Loucy (cell line): Measurements from ENCODE around the gene CCBE1.

Source experiments
- H2AFZ ChIP-seq: fragments of 200-600 bp; sonication (generic); 2 replicates; pipeline ENCODE4 v1.6.0; 2016; ENCODE audit warnings: antibody characterized with exemption, mild to moderate bottlenecking, low read length, moderate library complexity
- H3F3A ChIP-seq: fragments of 200-600 bp; 2 replicates; pipeline ENCODE4 v1.6.0; 2016; ENCODE audit warnings: antibody characterized with exemption, low read depth, mild to moderate bottlenecking
- H3K27me3 ChIP-seq: fragments of 200-600 bp; sonication (generic); 2 replicates; pipeline ENCODE4 v1.6.1; 2014; ENCODE audit warnings: low read length, mild to moderate bottlenecking; ENCODE audit not compliant: insufficient read depth, poor library complexity, severe bottlenecking
- H3K36me3 ChIP-seq: fragments of 200-600 bp; sonication (generic); 2 replicates; pipeline ENCODE4 v1.6.1; 2016; ENCODE audit warnings: low read length; ENCODE audit not compliant: insufficient read depth
- H3K4me1 ChIP-seq: fragments of 200-600 bp; sonication (generic); 2 replicates; pipeline ENCODE4 v1.5.1; 2014; ENCODE audit warnings: low read length, mild to moderate bottlenecking; ENCODE audit not compliant: insufficient read depth, poor library complexity, severe bottlenecking
- H3K4me2 ChIP-seq: fragments of 200-600 bp; sonication (generic); 2 replicates; pipeline ENCODE4 v1.6.0; 2014; ENCODE audit warnings: antibody characterized with exemption, low read length, low read depth, mild to moderate bottlenecking; ENCODE audit not compliant: poor library complexity, severe bottlenecking
- H3K4me3 ChIP-seq: fragments of 200-600 bp; sonication (generic); 2 replicates; pipeline ENCODE4 v1.5.1; 2014; ENCODE audit warnings: low read length, mild to moderate bottlenecking, mixed read lengths; ENCODE audit not compliant: poor library complexity, severe bottlenecking
- H3K79me2 ChIP-seq: fragments of 200-600 bp; sonication (generic); 2 replicates; pipeline ENCODE4 v1.6.1; 2014; ENCODE audit warnings: low read length; ENCODE audit not compliant: insufficient read depth
- H3K9ac ChIP-seq: fragments of 200-600 bp; sonication (generic); 2 replicates; pipeline ENCODE4 v1.6.0; 2014; ENCODE audit warnings: mild to moderate bottlenecking, low read depth, low read length, moderate library complexity; ENCODE audit not compliant: poor library complexity, severe bottlenecking
- H3K9me2 ChIP-seq: fragments of 200-600 bp; sonication (generic); replicated peaks from 2 replicates; pipeline ENCODE4 v1.6.1; 2016; ENCODE audit warnings: low read depth, low read length, mixed read lengths
- H3K9me3 ChIP-seq: fragments of 200-600 bp; sonication (generic); 2 replicates; pipeline ENCODE4 v1.6.1; 2014; ENCODE audit warnings: mild to moderate bottlenecking, antibody characterized with exemption, low read length, low read depth; ENCODE audit not compliant: insufficient read depth
- H4K20me1 ChIP-seq: fragments of 200-600 bp; sonication (generic); 2 replicates; pipeline ENCODE4 v1.6.0; 2014; ENCODE audit warnings: antibody characterized with exemption, low read length, mild to moderate bottlenecking; ENCODE audit not compliant: insufficient read depth, poor library complexity, severe bottlenecking
- CTCF ChIP-seq: fragments of 200-600 bp; sonication (generic); conservative IDR thresholded peaks from 2 replicates; pipeline ENCODE4 v1.5.1; 2014; ENCODE audit warnings: mild to moderate bottlenecking, antibody characterized with exemption, low read length
- EZH2phosphoT487 ChIP-seq: fragments of 200-600 bp; IDR thresholded peaks from 2 replicates; pipeline ENCODE4 v1.6.1; 2018; ENCODE audit warnings: antibody characterized with exemption, mild to moderate bottlenecking, moderate library complexity, borderline replicate concordance

CCBE1 gene

DNA sequence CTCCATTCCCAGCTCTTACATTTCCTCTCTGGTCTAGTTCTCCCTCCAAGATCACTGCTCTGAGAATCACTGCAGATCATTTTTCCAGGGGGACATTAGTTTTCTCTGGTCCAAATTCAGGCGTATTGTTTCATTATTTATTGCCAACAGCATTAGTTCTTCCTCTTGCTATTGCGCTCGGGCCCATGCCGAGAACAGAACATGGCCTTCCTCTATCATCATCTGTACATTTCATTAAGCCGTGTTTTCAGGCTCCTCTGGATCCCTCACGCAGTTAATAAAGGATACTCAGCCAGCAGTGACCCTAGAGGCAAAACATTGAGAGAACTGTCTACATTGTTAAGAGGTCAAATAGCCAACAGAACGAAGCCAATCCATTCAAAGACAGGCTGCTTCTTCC, 63.9 kb downstream of the CCBE1 start:
- Histone ChIP-seq H3K4me2 (no peak overlapping the region), H3K9ac (no peak overlapping the region), H2AFZ (no peak overlapping the region), H3F3A (no peaks in the 10 kb centered on the region), H3K27me3 (no peaks in the 10 kb centered on the region), H3K36me3 (no peaks in the 10 kb centered on the region), H3K9me3 (no peaks in the 10 kb centered on the region), H3K4me1 (no peaks in the 10 kb centered on the region), H3K79me2 (no peaks in the 10 kb centered on the region), H3K4me3 (no peak overlapping the region), H3K9me2 (no peaks in the 10 kb centered on the region), H4K20me1 (no peaks in the 10 kb centered on the region)
- no peak for TF ChIP-seq CTCF
- TF ChIP-seq EZH2phosphoT487: no peak

DNA sequence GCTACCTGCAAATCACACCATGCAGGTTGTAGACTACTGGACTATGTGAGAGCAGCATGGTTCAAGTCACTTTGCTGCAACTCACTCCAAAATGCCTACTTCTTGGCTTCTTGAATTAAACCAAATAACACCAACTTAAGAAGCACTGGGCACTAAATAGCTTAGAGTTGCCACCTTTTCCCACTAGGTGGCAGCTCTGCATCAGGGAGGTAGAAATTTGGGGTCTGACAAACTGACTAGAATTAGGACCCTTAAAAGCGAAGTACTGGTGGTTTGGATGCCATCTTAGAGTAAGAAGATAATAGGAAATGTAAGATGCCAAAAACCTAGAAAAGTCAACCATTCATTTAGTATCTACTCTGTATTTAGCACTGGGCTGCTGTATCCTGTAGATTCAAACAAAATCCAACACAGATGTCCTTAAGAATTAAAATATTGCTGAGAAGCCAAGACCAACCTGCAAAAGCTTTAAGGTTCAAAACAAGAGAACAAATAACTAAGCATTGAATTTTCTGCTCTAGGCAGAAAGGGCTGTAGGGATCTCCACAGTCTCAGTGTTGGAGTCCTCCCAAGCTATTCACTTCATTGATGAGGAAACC, 65.5 kb downstream of the CCBE1 start:
- no peaks in the 10 kb centered on the region for H3K79me2 ChIP-seq
- no peaks in the 10 kb centered on the region for H3K9me2 ChIP-seq
- no peak overlapping the region for H2AFZ ChIP-seq
- H3F3A ChIP-seq: no peaks in the 10 kb centered on the region
- H3K9me3 ChIP-seq: no peaks in the 10 kb centered on the region
- H3K4me2 ChIP-seq: no peak overlapping the region
- no peaks in the 10 kb centered on the region for H4K20me1 ChIP-seq
- no peaks in the 10 kb centered on the region for H3K4me1 ChIP-seq
- no peak overlapping the region for H3K4me3 ChIP-seq
- no peaks in the 10 kb centered on the region for H3K36me3 ChIP-seq
- no peak overlapping the region for H3K9ac ChIP-seq
- H3K27me3 ChIP-seq: no peaks in the 10 kb centered on the region
- TF ChIP-seq EZH2phosphoT487: no peak
- peak; percentile 89 for TF ChIP-seq CTCF

- Histone ChIP-seq H2AFZ (no peak overlapping the region), H3K9me2 (no peaks in the 10 kb centered on the region), H3K27me3 (no peaks in the 10 kb centered on the region), H3K4me3 (no peak overlapping the region), H3K9ac (no peak overlapping the region), H3K9me3 (no peaks in the 10 kb centered on the region), H3F3A (no peaks in the 10 kb centered on the region), H3K79me2 (no peaks in the 10 kb centered on the region), H3K4me1 (no peaks in the 10 kb centered on the region), H3K4me2 (no peak overlapping the region), H4K20me1 (no peaks in the 10 kb centered on the region), H3K36me3 (no peaks in the 10 kb centered on the region)
- no peak for TF ChIP-seq CTCF
- no peak for TF ChIP-seq EZH2phosphoT487
These were observed 67.3 kb downstream of the CCBE1 start for GRCh38 chr18:59629894-59630293.
